ENCODE results near the gene ULK1. TPM values are rescaled to one million over a fixed set of nuclear protein-coding genes. Genes with fewer than 3 reads are reported as not detected.
"Not testable (repeated sequence)": the region's sequence is repeated elsewhere in the genome, so short reads cannot be mapped to it uniquely, and the experiment has no call there.

The ULK1 gene
- total RNA-seq, 1 donor from 2014 or later = 111 TPM

- Mint-ChIP-seq H3K9me3 (ENCODE audit: low read depth) (no peaks in the 10 kb centered on the region), H3K4me1 (ENCODE audit: low read depth) (no peaks in the 10 kb centered on the region), H3K27me3 (no peaks in the 10 kb centered on the region), H3K4me3 (ENCODE audit: low read depth) (peak within 1 kb of the TSS; percentile 90), H3K27ac (peak within 1 kb of the TSS; percentile 92), H3K36me3 (ENCODE audit: insufficient read depth) (peaks cover 3% of the 10 kb centered on the region)
- TF ChIP-seq CTCF (IDR thresholded peaks at IDR 0.05; ENCODE audit: unreplicated experiment) = peak; percentile 60
- DNase-seq (ENCODE audit: low spot score, unreplicated experiment) = peak; percentile 88
Observed at GRCh38 chr12:131949431-131950181, 55.2 kb downstream of the ULK1 start, which contains the start of gene EP400. Gene EP400 (plus strand): TSS chr12:131949942. CDS start chr12:131960620, 10,678 bp downstream.

- Mint-ChIP-seq H3K27ac (peak overlapping the region; percentile 92), H3K36me3 (ENCODE audit: insufficient read depth) (no peaks in the 10 kb centered on the region), H3K4me1 (ENCODE audit: low read depth) (no peaks in the 10 kb centered on the region), H3K9me3 (ENCODE audit: low read depth) (no peaks in the 10 kb centered on the region), H3K4me3 (ENCODE audit: low read depth) (peak overlapping the region; percentile 90), H3K27me3 (no peaks in the 10 kb centered on the region)
- no peak for TF ChIP-seq CTCF (IDR thresholded peaks at IDR 0.05; ENCODE audit: unreplicated experiment)
- DNase-seq (ENCODE audit: low spot score, unreplicated experiment) = peak; percentile 40
Observed at GRCh38 chr12:131950182-131950913, 55.9 kb downstream of the ULK1 start.

- H3K4me3 Mint-ChIP-seq (ENCODE audit: low read depth) = not testable (repeated sequence)
Observed at GRCh38 chr12:131953810-131954209, 59.4 kb downstream of the ULK1 start.

GRCh38 chr12:131954460-131954859 lies 60.0 kb downstream of the ULK1 start:
- H3K36me3 Mint-ChIP-seq (ENCODE audit: insufficient read depth); DNase-seq (ENCODE audit: low spot score, unreplicated experiment); H3K4me3 Mint-ChIP-seq (ENCODE audit: low read depth); H3K4me1 Mint-ChIP-seq (ENCODE audit: low read depth); H3K9me3 Mint-ChIP-seq (ENCODE audit: low read depth); H3K27ac Mint-ChIP-seq; H3K27me3 Mint-ChIP-seq: not testable (repeated sequence)

More at GRCh38 chr12:131953810-131954209, 59.4 kb downstream of the ULK1 start:
- H3K9me3 Mint-ChIP-seq (ENCODE audit: low read depth); H3K27me3 Mint-ChIP-seq; H3K4me1 Mint-ChIP-seq (ENCODE audit: low read depth); H3K36me3 Mint-ChIP-seq (ENCODE audit: insufficient read depth); DNase-seq (ENCODE audit: low spot score, unreplicated experiment); H3K27ac Mint-ChIP-seq: not testable (repeated sequence)

- Mint-ChIP-seq H3K4me3 (ENCODE audit: low read depth) (no peak overlapping the region), H3K27me3 (no peaks in the 10 kb centered on the region), H3K27ac (peak overlapping the region; percentile 24), H3K36me3 (ENCODE audit: insufficient read depth) (peaks cover 5% of the 10 kb centered on the region), H3K4me1 (ENCODE audit: low read depth) (peaks cover 5% of the 10 kb centered on the region), H3K9me3 (ENCODE audit: low read depth) (no peaks in the 10 kb centered on the region)
- TF ChIP-seq CTCF (IDR thresholded peaks at IDR 0.05; ENCODE audit: unreplicated experiment) = no peak
- DNase-seq (ENCODE audit: low spot score, unreplicated experiment) = no peak
Observed at GRCh38 chr12:131959116-131959515, 64.7 kb downstream of the ULK1 start.

Data from progenitor cell of endocrine pancreas (in vitro differentiated cells).